Mesenchymal stem cell (in vitro differentiated cells and primary cell): Measurements from ENCODE around the gene C1orf52. TPM values are rescaled to one million over a fixed set of nuclear protein-coding genes. Genes with fewer than 3 reads are reported as not detected.
A peak's percentile ranks its signal among the peaks of the same experiment; 100 is the strongest.

ENCODE experiments used
- DNase-seq: peaks from one replicate; pipeline ENCODE4 v3.0.0-alpha.2; 2013
- H2AFZ ChIP-seq: one replicate; pipeline ENCODE4 v1.6.1; 2013; ENCODE audit warnings: low read depth, mild to moderate bottlenecking, control low read depth, inconsistent platforms, low read length, moderate library complexity
- H2AK5ac ChIP-seq: 2 replicates; pipeline ENCODE4 v1.6.1; 2013; ENCODE audit warnings: low read length, moderate library complexity, mild to moderate bottlenecking, inconsistent platforms; ENCODE audit not compliant: severe bottlenecking
- H2BK120ac ChIP-seq: one replicate; pipeline ENCODE4 v1.6.1; 2013; ENCODE audit warnings: low read depth, mild to moderate bottlenecking, inconsistent platforms, low read length, moderate library complexity
- H2BK12ac ChIP-seq, 2 experiments: one replicate each; pipeline ENCODE4 v1.6.1; 2013; ENCODE audit warnings: inconsistent platforms in 2 of 2, low read length in 2 of 2, mild to moderate bottlenecking in 2 of 2, moderate library complexity in 2 of 2, control low read depth in 1 of 2
- H2BK15ac ChIP-seq: one replicate; pipeline ENCODE4 v1.6.1; 2013; ENCODE audit warnings: mild to moderate bottlenecking, low read depth, inconsistent platforms; ENCODE audit not compliant: poor library complexity, severe bottlenecking
- H2BK5ac ChIP-seq: 2 replicates; pipeline ENCODE4 v1.6.1; 2013; ENCODE audit warnings: low read depth, mild to moderate bottlenecking, low read length, control low read depth, inconsistent platforms; ENCODE audit not compliant: poor library complexity, severe bottlenecking
- H3K14ac ChIP-seq, 2 experiments: one replicate each; pipeline ENCODE4 v1.6.1; 2013; ENCODE audit warnings: inconsistent platforms in 2 of 2, low read length in 2 of 2, control low read depth in 1 of 2, mild to moderate bottlenecking in 1 of 2, moderate library complexity in 1 of 2
- H3K18ac ChIP-seq, 2 experiments: one replicate each; pipeline ENCODE4 v1.6.1; 2013; ENCODE audit warnings: inconsistent platforms in 2 of 2, low read length in 2 of 2, control low read depth in 1 of 2, low read depth in 1 of 2, mild to moderate bottlenecking in 1 of 2
- H3K23ac ChIP-seq, 2 experiments: one replicate each; pipeline ENCODE4 v1.6.1; 2013; ENCODE audit warnings: inconsistent platforms in 2 of 2, low read length in 2 of 2, mild to moderate bottlenecking in 2 of 2, moderate library complexity in 2 of 2, control low read depth in 1 of 2
- H3K27ac ChIP-seq: 2 replicates; pipeline ENCODE4 v1.5.1; 2013; ENCODE audit warnings: mild to moderate bottlenecking, moderate library complexity, low read length, control low read depth, inconsistent platforms; ENCODE audit not compliant: poor library complexity, severe bottlenecking
- H3K27me3 ChIP-seq, 2 experiments: 2 replicates each; pipeline versions ENCODE4 v1.6.1 to v1.7.0; 2013; ENCODE audit warnings: low read length in 2 of 2, mild to moderate bottlenecking in 2 of 2, moderate library complexity in 2 of 2, control low read depth in 1 of 2, inconsistent platforms in 1 of 2; ENCODE audit not compliant: control insufficient read depth in 1 of 2, insufficient read depth in 1 of 2
- H3K36me3 ChIP-seq, 2 experiments: 2 replicates each; pipeline versions ENCODE4 v1.6.1 to v1.7.0; 2013; ENCODE audit warnings: low read length in 2 of 2, control low read depth in 1 of 2, inconsistent platforms in 1 of 2, low read depth in 1 of 2, mild to moderate bottlenecking in 1 of 2; ENCODE audit not compliant: insufficient read depth in 2 of 2, control insufficient read depth in 1 of 2
- H3K4ac ChIP-seq, 2 experiments: one replicate each; pipeline ENCODE4 v1.6.1; 2013; ENCODE audit warnings: inconsistent platforms in 2 of 2, low read length in 2 of 2, mild to moderate bottlenecking in 2 of 2, moderate library complexity in 2 of 2, control low read depth in 1 of 2, low read depth in 1 of 2
- H3K4me1 ChIP-seq: 2 replicates; pipeline ENCODE4 v1.6.1; 2013; ENCODE audit warnings: low read depth, low read length, control low read depth; ENCODE audit not compliant: control insufficient read depth, insufficient read depth
- H3K4me2 ChIP-seq: 2 replicates; pipeline ENCODE4 v1.6.1; 2013; ENCODE audit warnings: low read length, mild to moderate bottlenecking, inconsistent platforms; ENCODE audit not compliant: poor library complexity, severe bottlenecking
- H3K4me3 ChIP-seq, 2 experiments: 2 replicates each; pipeline versions ENCODE4 v1.5.1 to v1.7.0; 2013; ENCODE audit warnings: low read length in 2 of 2, mild to moderate bottlenecking in 2 of 2, control low read depth in 1 of 2, low read depth in 1 of 2; ENCODE audit not compliant: insufficient read depth in 1 of 2
- H3K79me1 ChIP-seq: replicated peaks from 2 replicates; pipeline ENCODE4 v1.6.1; 2013; ENCODE audit warnings: mild to moderate bottlenecking, control low read depth, low read length, inconsistent platforms; ENCODE audit not compliant: poor library complexity, severe bottlenecking
- H3K9ac ChIP-seq: 2 replicates; pipeline ENCODE4 v1.7.0; 2013; ENCODE audit warnings: mild to moderate bottlenecking, low read length, moderate library complexity
- H3K9me3 ChIP-seq: 2 replicates; pipeline ENCODE4 v1.7.0; 2013; ENCODE audit warnings: mild to moderate bottlenecking, low read length; ENCODE audit not compliant: control insufficient read depth
- H4K8ac ChIP-seq: one replicate; pipeline ENCODE4 v1.6.1; 2013; ENCODE audit warnings: inconsistent platforms, mild to moderate bottlenecking, low read length, moderate library complexity
- H4K91ac ChIP-seq: one replicate; pipeline ENCODE4 v1.6.1; 2013; ENCODE audit warnings: mild to moderate bottlenecking, low read length, inconsistent platforms
- WGBS: methylation state at CpG from one replicate; pipeline ENCODE4 v1.1.7; 2013; ENCODE audit warnings: mixed read lengths; 5-methylcytosine and 5-hydroxymethylcytosine counted together
- small RNA-seq: library from polyadenylated mRNA; stranded (forward); fragments of <200 nt; extraction: miRNeasy Mini kit (QIAGEN cat#:217004); gene quantifications from one replicate; pipeline ENCODE3, GENCODE V24; 2013; ENCODE audit warnings: low read depth

The C1orf52 gene

DNA sequence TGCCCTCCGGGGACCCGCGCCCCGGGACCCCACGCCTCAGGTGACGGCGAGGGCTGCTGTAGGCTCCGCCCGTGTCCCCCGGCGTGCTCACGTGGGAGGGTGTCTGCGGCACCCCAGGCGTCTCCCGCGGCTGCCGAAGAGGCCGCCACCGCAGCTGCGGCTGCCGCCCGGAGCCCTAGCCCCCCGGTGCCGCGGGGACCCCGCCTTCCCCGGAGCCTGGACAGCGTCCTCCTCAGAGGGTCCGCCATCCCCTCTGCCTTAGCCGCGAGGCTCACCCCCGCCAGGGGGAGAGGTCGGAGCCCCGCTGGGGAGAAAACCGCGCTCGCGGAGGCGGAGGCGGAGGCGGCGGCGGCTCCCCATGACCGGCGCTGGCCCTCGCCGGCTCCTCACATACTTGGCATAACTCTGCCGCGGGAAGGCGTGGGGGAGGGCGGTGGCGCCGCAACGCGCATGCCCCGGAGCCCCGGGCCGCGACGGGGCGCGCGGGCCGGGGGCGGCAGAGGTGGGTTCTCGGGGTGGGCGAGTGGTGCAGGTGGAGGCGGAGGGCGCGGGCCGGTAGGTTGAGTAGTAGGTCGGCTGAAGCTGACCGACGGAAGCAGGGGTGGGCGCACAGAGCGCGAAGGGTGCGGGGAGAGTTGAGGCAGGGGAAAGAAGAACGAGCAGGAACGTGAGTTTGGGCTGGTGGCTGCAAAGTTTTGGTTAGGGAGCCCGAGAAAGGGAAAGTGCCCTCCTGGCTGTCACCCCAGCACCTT lies 57.9 kb downstream of the C1orf52 start:
- peak overlapping the region; percentile 93 for H4K91ac ChIP-seq
- peak overlapping the region; percentile 76 to 95 for H2BK12ac ChIP-seq
- peak overlapping the region; percentile 93 for H4K8ac ChIP-seq
- peak overlapping the region; percentile 84 to 87 for H3K4me3 ChIP-seq
- H3K4me2 ChIP-seq = peak overlapping the region; percentile 99
- H3K18ac ChIP-seq = peak overlapping the region; percentile 95
- peak overlapping the region; percentile 17 for H3K27ac ChIP-seq
- no peaks in the 10 kb centered on the region for H3K79me1 ChIP-seq
- peaks cover 11% of the 10 kb centered on the region for H3K4me1 ChIP-seq
- peak overlapping the region in 1 of 2 experiments; percentile 63 for H3K14ac ChIP-seq
- H3K23ac ChIP-seq = peak overlapping the region; percentile 29 to 97
- under 1% methylated on average over 71 of the region's 81 CpGs for WGBS
- H2AFZ ChIP-seq = peak overlapping the region; percentile 93
- H3K4ac ChIP-seq = peak overlapping the region; percentile 85 to 95
- H2BK120ac ChIP-seq = peak overlapping the region; percentile 93
- H2BK5ac ChIP-seq = peak overlapping the region; percentile 98
- H3K36me3 ChIP-seq = no peaks in the 10 kb centered on the region
- H3K9me3 ChIP-seq = no peaks in the 10 kb centered on the region
- no peak overlapping the region for H2AK5ac ChIP-seq
- peak; percentile 72 for DNase-seq
- peak overlapping the region; percentile 99 for H2BK15ac ChIP-seq
- peaks cover 0 to 1% of the 10 kb centered on the region in 2 experiments for H3K27me3 ChIP-seq
- H3K9ac ChIP-seq = peak overlapping the region; percentile 80

DNA sequence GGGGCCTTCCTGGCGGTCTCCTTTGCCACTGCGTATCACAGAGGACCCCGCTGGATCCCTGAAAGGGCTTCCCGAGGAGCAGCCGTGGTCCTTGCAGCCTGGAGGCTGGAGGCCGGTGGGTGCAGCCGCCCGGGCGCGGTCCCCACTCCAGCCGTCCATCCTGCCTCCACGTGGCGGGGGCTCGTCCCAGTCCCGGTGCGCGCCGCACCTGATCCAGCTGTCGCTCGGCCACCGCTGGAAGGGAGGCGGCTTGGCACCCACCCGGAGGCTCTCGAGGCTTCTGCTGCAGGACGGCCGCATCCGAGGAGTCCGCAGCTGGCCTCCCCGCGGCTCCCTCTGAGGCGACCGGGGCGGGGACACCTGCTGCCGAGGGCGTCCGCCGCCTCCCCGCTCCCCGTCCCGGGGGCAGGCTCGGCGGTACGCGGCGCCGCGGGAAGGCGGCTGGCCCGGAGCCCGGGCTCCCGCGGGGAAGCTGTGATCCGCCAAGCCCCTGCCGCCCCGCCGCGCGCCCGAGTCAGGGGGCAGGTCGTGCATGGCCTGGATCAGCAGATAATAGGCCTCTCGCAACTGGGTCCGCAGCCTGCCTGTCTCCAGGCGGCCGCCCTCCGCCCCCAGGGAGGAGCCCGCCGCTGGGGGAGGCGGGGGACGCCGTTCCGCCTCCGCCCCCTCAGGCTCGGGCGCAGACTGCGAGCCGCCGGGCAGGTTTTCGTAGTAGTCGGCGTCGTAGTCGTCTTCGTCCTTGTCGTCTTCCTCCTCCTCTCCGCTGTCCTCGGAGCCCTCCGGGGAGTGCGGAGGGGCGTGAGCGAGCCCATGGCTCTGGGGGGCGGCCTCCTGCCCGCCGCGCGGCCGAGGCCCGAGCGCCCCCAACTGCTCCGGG lies 58.8 kb downstream of the C1orf52 start, which contains the start of gene SYDE2:
TSS of gene SYDE2 (minus strand) at position 554 of the 877 bp plus-strand sequence. CDS start at position 534, 20 bp downstream.
- Histone ChIP-seq H3K27me3 (no peaks in the 10 kb centered on the region), H3K23ac (peak within 1 kb of the TSS; percentile 29 to 97), H3K4me1 (peaks cover 11% of the 10 kb centered on the region), H4K8ac (peak within 1 kb of the TSS; percentile 93), H3K27ac (peak within 1 kb of the TSS; percentile 17), H2AK5ac (no peak within 1 kb of the TSS), H3K14ac (peak within 1 kb of the TSS in 1 of 2 experiments; percentile 63), H3K79me1 (no peaks in the 10 kb centered on the region), H3K4me2 (peak within 1 kb of the TSS; percentile 99), H3K4ac (peak within 1 kb of the TSS; percentile 85 to 95), H2BK120ac (peak within 1 kb of the TSS; percentile 93), H3K36me3 (no peaks in the 10 kb centered on the region), H2BK5ac (peak within 1 kb of the TSS; percentile 98), H2BK12ac (peak within 1 kb of the TSS; percentile 76 to 95), H4K91ac (peak within 1 kb of the TSS; percentile 93), H3K9ac (peak within 1 kb of the TSS; percentile 80), H2BK15ac (peak within 1 kb of the TSS; percentile 99), H3K9me3 (no peaks in the 10 kb centered on the region), H3K4me3 (peak within 1 kb of the TSS; percentile 84 to 87), H2AFZ (peak within 1 kb of the TSS; percentile 93), H3K18ac (peak within 1 kb of the TSS; percentile 95)
- 0% methylated on average over 62 of the region's 99 CpGs for WGBS
- peak; percentile 77 for DNase-seq

Small RNA genes lying within 50 kb of the gene (small RNA-seq; reads per million reads assigned to genes)
- gene RF00019 = not detected
